H1 (cell line): ENCODE measurements around the gene CLEC7A. TPM values are rescaled to one million over a fixed set of nuclear protein-coding genes. Genes with fewer than 3 reads are reported as not detected.
A peak's percentile ranks its signal among the peaks of the same experiment; 100 is the strongest.

ENCODE experiments used
- BRCA1 ChIP-seq: IDR thresholded peaks from 2 replicates; pipeline ENCODE4 v1.6.1; 2012; ENCODE audit warnings: low read depth, low read length, improper control_type of control experiment
- CEBPB ChIP-seq: IDR thresholded peaks from 2 replicates; pipeline ENCODE4 v1.6.1; 2012; ENCODE audit warnings: low read depth, low read length
- KDM1A ChIP-seq: fragments of 200-600, 300-600 bp; sonication (generic); IDR thresholded peaks from 2 replicates; pipeline ENCODE4 v1.7.1; 2016; ENCODE audit warnings: mild to moderate bottlenecking, low read length, borderline replicate concordance
- POLR2A ChIP-seq, 2 experiments: IDR thresholded peaks; 1 replicate in 1 of 2; 2 replicates in 1 of 2; pipeline ENCODE4 v1.6.1; 2011; ENCODE audit warnings: low read depth in 2 of 2, low read length in 2 of 2, mild to moderate bottlenecking in 2 of 2; ENCODE audit errors: control extremely low read depth in 1 of 2
- SIX5 ChIP-seq: IDR thresholded peaks from 2 replicates; pipeline ENCODE4 v1.6.1; 2011; ENCODE audit warnings: mild to moderate bottlenecking, low read depth, low read length
- polyA plus RNA-seq, 7 experiments: library from polyadenylated mRNA; depleted of rRNA in 3 of 7; stranded (reverse) in 5 of 7; unstranded in 2 of 7; fragments of >200 nt in 5 of 7; fragments of 200-250 nt in 2 of 7; gene quantifications; 1 replicate in 5 of 7; 2 replicates in 1 of 7; 4 replicates in 1 of 7; pipeline versions ENCODE4 v1.2.1 to v1.2.3, GENCODE V29; 2011 to 2013; ENCODE audit warnings: missing spikeins in 2 of 7, mixed read lengths in 2 of 7
- total RNA-seq: library from RNA; stranded (reverse); fragmentation: NEBNext Ultra II Directional; extraction: Animal tissue kit (Norgen Biotek cat#: 25700); gene quantifications from 2 replicates; pipeline ENCODE4 v1.2.1, GENCODE V29; 2021
- TF ChIP-seq, protein P1 (sequence below): fragments of 300-600 bp; sonication (generic); IDR thresholded peaks from 2 replicates; pipeline ENCODE4 v1.7.1; 2012; ENCODE audit warnings: low read length, moderate library complexity, mild to moderate bottlenecking, inconsistent platforms; ENCODE audit not compliant: insufficient replicate concordance

The CLEC7A gene
- total and polyA plus RNA-seq, 2 of the 8 experiments (the other 6 are each of a cell fraction or from before 2014, with no cell fraction given): 0.09 to 0.15 TPM

GRCh38 chr12:10128687-10129086, 1.3 kb downstream of the CLEC7A start (continued):
- TF ChIP-seq, protein P1, sequence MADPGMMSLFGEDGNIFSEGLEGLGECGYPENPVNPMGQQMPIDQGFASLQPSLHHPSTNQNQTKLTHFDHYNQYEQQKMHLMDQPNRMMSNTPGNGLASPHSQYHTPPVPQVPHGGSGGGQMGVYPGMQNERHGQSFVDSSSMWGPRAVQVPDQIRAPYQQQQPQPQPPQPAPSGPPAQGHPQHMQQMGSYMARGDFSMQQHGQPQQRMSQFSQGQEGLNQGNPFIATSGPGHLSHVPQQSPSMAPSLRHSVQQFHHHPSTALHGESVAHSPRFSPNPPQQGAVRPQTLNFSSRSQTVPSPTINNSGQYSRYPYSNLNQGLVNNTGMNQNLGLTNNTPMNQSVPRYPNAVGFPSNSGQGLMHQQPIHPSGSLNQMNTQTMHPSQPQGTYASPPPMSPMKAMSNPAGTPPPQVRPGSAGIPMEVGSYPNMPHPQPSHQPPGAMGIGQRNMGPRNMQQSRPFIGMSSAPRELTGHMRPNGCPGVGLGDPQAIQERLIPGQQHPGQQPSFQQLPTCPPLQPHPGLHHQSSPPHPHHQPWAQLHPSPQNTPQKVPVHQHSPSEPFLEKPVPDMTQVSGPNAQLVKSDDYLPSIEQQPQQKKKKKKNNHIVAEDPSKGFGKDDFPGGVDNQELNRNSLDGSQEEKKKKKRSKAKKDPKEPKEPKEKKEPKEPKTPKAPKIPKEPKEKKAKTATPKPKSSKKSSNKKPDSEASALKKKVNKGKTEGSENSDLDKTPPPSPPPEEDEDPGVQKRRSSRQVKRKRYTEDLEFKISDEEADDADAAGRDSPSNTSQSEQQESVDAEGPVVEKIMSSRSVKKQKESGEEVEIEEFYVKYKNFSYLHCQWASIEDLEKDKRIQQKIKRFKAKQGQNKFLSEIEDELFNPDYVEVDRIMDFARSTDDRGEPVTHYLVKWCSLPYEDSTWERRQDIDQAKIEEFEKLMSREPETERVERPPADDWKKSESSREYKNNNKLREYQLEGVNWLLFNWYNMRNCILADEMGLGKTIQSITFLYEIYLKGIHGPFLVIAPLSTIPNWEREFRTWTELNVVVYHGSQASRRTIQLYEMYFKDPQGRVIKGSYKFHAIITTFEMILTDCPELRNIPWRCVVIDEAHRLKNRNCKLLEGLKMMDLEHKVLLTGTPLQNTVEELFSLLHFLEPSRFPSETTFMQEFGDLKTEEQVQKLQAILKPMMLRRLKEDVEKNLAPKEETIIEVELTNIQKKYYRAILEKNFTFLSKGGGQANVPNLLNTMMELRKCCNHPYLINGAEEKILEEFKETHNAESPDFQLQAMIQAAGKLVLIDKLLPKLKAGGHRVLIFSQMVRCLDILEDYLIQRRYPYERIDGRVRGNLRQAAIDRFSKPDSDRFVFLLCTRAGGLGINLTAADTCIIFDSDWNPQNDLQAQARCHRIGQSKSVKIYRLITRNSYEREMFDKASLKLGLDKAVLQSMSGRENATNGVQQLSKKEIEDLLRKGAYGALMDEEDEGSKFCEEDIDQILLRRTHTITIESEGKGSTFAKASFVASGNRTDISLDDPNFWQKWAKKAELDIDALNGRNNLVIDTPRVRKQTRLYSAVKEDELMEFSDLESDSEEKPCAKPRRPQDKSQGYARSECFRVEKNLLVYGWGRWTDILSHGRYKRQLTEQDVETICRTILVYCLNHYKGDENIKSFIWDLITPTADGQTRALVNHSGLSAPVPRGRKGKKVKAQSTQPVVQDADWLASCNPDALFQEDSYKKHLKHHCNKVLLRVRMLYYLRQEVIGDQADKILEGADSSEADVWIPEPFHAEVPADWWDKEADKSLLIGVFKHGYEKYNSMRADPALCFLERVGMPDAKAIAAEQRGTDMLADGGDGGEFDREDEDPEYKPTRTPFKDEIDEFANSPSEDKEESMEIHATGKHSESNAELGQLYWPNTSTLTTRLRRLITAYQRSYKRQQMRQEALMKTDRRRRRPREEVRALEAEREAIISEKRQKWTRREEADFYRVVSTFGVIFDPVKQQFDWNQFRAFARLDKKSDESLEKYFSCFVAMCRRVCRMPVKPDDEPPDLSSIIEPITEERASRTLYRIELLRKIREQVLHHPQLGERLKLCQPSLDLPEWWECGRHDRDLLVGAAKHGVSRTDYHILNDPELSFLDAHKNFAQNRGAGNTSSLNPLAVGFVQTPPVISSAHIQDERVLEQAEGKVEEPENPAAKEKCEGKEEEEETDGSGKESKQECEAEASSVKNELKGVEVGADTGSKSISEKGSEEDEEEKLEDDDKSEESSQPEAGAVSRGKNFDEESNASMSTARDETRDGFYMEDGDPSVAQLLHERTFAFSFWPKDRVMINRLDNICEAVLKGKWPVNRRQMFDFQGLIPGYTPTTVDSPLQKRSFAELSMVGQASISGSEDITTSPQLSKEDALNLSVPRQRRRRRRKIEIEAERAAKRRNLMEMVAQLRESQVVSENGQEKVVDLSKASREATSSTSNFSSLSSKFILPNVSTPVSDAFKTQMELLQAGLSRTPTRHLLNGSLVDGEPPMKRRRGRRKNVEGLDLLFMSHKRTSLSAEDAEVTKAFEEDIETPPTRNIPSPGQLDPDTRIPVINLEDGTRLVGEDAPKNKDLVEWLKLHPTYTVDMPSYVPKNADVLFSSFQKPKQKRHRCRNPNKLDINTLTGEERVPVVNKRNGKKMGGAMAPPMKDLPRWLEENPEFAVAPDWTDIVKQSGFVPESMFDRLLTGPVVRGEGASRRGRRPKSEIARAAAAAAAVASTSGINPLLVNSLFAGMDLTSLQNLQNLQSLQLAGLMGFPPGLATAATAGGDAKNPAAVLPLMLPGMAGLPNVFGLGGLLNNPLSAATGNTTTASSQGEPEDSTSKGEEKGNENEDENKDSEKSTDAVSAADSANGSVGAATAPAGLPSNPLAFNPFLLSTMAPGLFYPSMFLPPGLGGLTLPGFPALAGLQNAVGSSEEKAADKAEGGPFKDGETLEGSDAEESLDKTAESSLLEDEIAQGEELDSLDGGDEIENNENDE: no peak
- TF ChIP-seq KDM1A: no peak
- TF ChIP-seq POLR2A (IDR thresholded peaks at IDR 0.05; ENCODE audit: control extremely low read depth in 1 of 2, low read depth in 2 of 2, low read length in 2 of 2): no peak
- TF ChIP-seq BRCA1: no peak
- TF ChIP-seq SIX5: no peak
- TF ChIP-seq CEBPB: peak; percentile 39; the same call in 1 of the 2 replicates
- TF ChIP-seq, all 59 proteins: peak for 1
